LHCN-M2 (cell line): ENCODE results near the gene CDC42EP2. TPM values are rescaled to one million over a fixed set of nuclear protein-coding genes. Genes with fewer than 3 reads are reported as not detected.

Experiments used
- DNase-seq: peaks from one replicate; pipeline ENCODE4 v3.0.0-alpha.2; 2012; ENCODE audit warnings: low read depth
- polyA plus RNA-seq: library from polyadenylated mRNA; unstranded; fragments of >200 nt; gene quantifications from one replicate; pipeline ENCODE4 v1.2.1, GENCODE V29; 2012; ENCODE audit warnings: missing spikeins
- total RNA-seq: library from RNA; depleted of rRNA; stranded (reverse); fragments of >200 nt; gene quantifications from 2 replicates; pipeline ENCODE4 v1.2.3, GENCODE V29; 2014; rRNA removed

Gene CDC42EP2, protein sequence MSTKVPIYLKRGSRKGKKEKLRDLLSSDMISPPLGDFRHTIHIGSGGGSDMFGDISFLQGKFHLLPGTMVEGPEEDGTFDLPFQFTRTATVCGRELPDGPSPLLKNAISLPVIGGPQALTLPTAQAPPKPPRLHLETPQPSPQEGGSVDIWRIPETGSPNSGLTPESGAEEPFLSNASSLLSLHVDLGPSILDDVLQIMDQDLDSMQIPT
- 10.2 and 20.5 TPM in 2 replicates for total RNA-seq
- polyA plus RNA-seq: 26.2 TPM

- DNase-seq: peak; percentile 81
Observed at GRCh38 chr11:65314501-65315203, at the start of gene CDC42EP2. TSS of gene CDC42EP2 (plus strand) at chr11:65314866. CDS start at chr11:65320899, 6,033 bp downstream.

DNA sequence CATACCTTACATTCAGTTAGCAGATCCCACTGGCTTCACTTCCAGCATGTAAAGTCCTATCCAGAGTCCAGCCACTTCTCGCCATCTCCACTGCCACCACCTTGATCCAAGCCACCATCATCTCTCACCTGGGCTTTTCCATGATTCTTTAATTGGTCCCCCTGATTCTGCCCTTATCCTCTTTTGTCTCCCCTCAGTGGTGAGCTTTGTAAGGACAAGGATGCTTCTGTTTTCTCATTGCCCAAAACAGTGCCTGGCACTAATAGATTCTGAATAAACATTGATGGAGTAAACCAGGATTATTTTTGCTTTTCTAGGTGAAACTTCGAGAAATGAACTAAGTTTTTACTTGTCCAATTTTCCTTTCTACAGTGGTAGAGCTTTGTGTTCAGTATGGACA, 48.5 kb upstream of the CDC42EP2 start:
- no peak for DNase-seq

DNA sequence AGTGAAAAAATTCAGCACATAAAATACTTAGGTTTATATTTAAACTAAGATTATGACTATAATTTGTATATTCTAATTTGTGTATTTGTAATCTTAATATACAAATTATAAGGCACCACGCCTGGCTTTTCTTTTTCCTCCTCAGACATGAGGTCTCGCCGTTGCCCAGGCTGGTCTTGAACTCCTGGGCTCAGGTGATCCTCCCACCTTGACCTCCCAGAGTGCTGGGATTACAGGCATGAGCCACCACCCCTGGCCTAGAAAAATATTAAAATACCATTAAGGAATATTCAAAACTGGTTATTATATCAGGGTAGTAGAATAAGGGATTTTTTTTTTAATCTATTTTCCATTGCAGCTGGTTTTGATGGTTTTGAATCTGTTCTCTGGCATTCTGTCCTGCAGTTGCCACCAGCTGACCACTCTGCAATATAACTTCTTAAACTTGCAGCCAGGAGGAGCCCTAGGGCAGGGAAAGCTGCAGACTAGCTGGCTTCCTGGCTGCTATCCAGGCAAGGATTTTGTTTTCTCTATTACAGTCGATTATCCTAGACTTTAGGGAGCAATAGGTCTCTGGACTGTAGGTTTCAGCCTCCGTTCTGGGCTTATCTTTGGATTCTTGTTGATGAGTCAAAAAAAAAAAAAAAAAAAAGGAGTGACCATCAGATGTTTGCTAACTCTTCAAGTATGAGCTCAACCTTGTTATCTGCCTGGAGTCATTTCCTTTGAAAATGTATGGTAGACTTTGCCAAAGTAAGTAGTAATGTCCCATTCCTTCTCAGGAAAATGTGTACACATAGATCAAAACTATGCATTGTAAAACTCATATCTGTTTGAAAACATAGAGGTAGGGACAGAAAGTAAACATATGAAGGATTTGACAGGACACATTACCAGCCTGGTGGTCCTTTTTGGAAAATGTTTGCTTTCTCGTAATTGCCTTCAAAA, 39.7 kb upstream of the CDC42EP2 start:
- peak; percentile 95 for DNase-seq

DNA sequence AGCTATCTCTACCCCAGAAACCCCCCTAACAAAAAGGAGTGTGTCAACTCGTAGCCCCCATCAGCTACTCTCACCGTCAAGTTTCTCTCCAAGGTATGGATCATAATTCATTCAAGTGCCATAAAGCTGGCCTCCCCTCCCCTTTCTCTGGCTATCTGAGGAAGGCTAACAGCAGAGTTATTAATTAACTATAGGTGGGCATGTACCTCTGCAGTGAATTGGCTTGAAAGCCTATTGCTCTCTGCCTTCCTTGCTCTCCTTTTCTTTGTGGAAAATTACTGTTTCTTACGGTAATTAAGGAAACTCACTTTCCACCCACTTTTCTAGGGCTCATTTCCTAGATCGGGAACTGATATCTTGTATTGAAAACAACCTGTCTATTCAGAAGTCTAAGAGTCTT, 38.8 kb upstream of the CDC42EP2 start:
- DNase-seq: no peak

DNA sequence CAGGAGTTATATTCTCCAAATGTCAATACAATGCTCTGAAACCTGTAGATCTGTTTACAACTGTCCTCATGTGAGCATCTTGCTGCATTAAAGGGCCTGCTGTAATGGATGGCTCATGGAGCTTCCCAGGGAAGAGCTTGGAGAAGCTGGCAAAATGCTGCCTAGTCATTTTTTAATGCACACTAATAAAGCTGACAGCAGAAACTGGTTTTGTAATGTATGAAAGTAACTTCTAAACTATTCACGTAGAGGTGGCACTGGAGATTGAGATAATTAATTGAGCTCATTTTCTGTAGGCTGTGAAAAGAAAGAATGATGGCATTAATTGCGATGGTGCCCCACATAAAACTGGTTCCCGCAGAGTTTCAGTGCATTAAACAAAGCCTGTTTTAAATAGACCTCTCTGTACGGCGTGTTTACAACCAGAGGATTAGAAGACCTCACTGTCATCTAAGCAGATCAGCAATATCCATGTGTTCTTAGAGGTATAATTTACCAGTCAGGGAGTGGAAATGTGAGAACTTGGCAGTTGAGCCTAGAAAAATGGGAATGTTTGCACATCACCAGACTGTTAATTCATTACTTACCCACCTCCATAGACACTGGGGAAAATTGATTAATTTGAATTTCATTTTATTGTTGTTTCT, 36.9 kb upstream of the CDC42EP2 start:
- no peak for DNase-seq

- no peak for DNase-seq
Observed at GRCh38 chr11:65278356-65278755, 36.3 kb upstream of the CDC42EP2 start.

DNA sequence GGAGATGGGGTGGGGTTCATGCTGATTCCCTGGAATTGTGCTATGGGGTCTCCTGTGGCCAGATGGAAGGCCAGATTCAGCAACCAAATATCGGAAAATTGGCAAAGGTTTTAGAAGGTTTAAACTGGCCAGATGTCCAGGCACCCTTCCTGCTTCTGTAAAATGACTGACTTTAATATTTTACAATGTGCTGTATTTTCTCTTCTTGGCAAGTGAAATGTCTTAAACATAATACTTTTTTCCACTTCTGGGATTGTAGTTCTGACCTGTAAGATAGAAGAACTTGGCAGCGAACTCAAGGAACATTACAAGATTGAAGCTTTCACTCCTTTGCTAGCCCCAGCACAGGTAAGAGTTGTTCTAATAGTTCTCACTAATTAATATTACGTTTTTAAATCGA, 35.4 kb upstream of the CDC42EP2 start:
- no peak for DNase-seq

DNA sequence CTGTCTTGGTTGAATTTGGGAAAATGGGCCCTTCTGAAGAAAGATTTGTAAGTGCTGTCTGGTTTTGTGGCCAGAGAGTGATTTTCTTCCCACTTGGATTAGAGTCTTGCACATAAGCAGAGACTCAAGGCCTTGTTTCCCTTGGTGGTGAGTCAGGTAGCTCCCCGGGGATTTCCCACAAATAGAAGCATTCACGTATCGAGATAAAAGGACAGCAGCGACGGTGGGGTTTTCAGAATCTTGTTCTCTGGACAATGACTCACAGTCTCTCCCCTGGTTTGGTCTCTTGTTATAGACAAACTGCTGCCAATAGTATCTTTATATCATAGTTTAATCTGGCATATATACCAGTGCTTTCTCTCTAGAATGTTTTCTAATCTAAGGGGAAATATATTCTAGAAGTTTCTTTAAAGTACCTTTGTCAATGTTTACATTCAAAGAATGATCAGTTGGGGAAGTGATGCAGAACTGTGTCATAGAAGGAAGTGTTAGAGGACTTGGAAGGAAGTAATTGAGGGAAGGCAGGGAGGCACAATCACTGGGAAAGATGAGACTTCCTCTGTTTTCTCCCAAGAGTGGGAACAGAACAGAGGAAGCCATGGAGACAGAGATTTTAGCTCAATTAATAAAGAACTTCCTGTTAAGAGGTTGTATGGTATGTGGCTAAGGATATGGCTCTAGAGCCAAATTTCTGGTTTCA, 34.8 kb upstream of the CDC42EP2 start:
- peak; percentile 96 for DNase-seq

- DNase-seq: no peak
Observed at GRCh38 chr11:65280646-65281045, 34.0 kb upstream of the CDC42EP2 start.

- DNase-seq: no peak
Observed at GRCh38 chr11:65286686-65287085, 28.0 kb upstream of the CDC42EP2 start.

DNA sequence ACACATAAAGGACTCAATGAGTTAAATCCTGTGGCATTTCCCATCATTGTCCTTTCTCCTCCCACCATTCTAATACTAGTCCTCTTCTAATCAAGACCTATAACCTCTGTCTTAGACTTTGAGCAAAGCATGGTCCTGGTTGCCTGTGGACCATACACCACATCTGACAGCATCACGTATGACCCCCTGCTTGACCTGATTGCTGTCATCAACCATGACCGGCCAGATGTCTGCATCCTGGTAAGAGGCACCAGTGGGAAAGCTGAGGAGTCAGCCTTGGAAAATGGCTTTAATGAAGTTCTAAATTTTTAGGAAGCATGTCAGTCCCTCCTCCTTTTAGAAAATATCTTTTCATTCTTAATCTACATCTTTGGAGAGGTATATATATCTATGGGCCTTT, 27.1 kb upstream of the CDC42EP2 start:
- no peak for DNase-seq

DNA sequence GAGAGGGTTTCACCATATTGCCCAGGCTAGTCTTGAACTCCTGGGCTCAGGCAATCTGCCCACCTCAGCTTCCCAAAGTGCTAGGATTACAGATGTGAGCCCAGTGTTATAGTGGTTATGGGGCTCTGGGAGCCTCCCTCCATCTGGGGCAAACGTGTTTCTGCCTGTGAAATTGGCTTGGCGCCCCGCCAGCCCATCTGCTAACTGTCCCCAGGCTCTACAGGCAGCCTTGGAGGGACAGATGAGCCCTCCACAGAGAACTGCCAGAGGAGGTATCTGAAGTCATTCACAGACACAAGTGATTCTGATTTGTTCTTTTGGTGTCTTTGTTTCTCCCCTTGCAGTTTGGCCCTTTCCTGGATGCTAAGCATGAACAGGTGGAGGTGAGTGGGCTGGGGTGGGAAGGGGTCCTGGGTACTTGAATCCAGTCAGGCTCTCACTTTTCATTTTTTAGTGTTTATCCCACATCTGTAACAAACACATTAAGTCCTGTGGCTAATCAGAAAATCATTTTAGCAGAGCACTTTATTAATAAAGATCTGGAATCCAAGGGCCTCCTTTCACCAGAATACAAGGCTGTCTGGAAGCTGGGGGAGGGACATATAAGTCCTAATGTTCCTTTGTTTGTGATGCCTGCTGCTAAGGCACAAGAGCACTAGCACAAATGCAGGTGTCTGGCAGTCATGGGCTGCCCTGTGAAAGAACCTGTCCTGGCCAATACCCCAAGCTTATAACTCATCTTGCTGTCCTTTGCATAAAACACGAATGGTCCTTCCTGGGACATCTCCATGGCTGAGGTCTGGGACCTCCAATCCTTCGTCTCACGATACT, 25.7 kb upstream of the CDC42EP2 start:
- no peak for DNase-seq

- peak; percentile 97 for DNase-seq
Observed at GRCh38 chr11:65290448-65291165, 24.1 kb upstream of the CDC42EP2 start.

GRCh38 chr11:65291613-65292012, 23.1 kb upstream of the CDC42EP2 start:
- DNase-seq: peak; percentile 72

DNA sequence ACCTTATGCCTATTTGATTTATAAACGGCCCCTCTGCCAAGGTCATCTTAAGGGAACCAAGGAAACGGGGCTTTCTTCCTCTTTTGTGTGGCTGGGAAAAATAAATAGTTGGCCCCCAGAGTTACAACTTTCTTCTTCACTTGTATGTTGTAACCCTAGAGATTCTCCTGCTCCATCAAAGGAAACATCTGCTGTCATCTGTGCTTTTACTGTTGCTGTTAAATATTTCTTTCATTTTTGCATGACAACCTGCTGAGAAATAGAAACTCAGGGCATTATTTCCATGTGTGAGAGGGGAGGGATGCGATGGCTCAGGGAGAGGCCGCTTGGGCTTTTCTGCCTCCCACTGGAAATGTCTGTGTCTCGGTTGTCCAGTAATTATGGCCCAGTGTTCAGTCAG, 21.8 kb upstream of the CDC42EP2 start:
- no peak for DNase-seq

DNA sequence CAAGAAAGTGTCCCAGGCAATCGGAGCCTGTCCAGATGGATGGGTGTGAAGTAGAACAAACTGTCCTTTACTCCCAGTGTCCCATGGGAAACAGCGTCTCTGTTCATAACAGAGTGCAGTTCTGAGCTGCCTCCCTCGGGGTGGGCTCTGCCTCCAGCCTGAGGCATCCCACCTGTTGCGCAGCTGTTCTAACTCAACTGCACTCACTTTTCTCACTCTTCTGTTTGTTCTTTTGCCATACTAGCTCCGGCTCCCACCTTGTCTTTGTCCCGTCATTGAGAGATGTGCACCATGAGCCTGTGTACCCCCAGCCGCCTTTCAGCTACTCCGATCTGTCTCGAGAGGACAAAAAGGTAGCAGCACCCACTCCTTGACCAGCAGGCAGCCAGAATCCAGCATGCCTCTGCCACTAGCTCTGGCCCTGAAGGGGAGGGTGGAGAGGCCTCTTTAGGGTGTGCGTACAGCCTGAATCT, 20.7 kb upstream of the CDC42EP2 start:
- DNase-seq: peak; percentile 85

DNA sequence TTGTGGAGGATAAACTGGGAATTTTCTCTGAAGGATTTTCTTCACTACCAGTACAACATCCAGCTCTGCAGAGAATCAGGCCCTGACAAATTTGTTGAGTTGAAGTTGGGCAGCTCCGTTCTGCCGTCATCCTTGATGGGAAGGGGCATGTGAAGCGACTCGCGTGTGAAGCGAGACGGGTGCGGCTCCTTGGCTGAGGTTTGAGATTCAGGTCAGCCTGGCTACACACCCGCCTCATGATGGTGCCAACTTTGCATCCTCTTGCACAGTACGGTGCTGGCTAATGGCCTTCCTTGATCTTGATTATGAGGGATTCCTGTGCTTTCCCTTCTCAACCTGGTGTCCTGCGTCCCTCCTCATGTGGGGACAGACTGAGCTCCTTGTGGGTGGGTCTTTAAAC, 19.7 kb upstream of the CDC42EP2 start:
- DNase-seq: no peak

GRCh38 chr11:65295571-65296341, 18.9 kb upstream of the CDC42EP2 start:
- no peak for DNase-seq
